Body of pancreas (tissue), 4 donors: ENCODE measurements around the gene KCNQ5.

Source experiments
- POLR2A ChIP-seq, 3 donors: fragments of 450-650 bp; IDR thresholded peaks; one replicate each; pipeline ENCODE4 v1.6.1; 2016; ENCODE audit warnings: antibody characterized with exemption in 3 of 3, mild to moderate bottlenecking in 2 of 3
- TF ChIP-seq, protein P1 (sequence below), 7 experiments: fragments of 450-650 bp in 4 of 7; fragments of 200-600 bp in 3 of 7; sonication (generic) in 3 of 7; IDR thresholded peaks; one replicate each; pipeline ENCODE4 v1.5.1; 2016 to 2019; ENCODE audit warnings: antibody characterized with exemption in 7 of 7

DNA sequence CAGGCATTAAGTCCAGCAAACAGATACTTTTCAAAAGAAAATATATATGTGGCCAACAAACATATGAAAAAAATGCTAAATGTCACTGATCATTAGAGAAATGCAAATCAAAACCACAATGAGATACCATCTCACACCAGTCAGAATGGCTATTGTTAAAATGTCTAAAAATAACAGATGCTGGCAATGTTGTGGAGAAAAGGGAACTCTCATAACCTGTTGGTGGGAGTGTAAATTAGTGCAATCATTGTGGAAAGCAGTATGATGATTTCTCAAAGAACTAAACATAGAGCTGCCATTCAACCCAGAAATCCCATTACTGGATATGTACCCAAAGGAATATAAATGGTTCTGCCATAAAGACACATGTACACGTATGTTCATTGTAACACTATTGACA, 20.6 kb downstream of the KCNQ5 start:
- TF ChIP-seq, protein P1, sequence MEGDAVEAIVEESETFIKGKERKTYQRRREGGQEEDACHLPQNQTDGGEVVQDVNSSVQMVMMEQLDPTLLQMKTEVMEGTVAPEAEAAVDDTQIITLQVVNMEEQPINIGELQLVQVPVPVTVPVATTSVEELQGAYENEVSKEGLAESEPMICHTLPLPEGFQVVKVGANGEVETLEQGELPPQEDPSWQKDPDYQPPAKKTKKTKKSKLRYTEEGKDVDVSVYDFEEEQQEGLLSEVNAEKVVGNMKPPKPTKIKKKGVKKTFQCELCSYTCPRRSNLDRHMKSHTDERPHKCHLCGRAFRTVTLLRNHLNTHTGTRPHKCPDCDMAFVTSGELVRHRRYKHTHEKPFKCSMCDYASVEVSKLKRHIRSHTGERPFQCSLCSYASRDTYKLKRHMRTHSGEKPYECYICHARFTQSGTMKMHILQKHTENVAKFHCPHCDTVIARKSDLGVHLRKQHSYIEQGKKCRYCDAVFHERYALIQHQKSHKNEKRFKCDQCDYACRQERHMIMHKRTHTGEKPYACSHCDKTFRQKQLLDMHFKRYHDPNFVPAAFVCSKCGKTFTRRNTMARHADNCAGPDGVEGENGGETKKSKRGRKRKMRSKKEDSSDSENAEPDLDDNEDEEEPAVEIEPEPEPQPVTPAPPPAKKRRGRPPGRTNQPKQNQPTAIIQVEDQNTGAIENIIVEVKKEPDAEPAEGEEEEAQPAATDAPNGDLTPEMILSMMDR (IDR thresholded peaks at IDR 0.05) = no peak
- TF ChIP-seq POLR2A (IDR thresholded peaks at IDR 0.05) = no peak
